ENCODE results near the gene NT5C2.
"Not testable (repeated sequence)": the region's sequence is repeated elsewhere in the genome, so short reads cannot be mapped to it uniquely, and the experiment has no call there.

NT5C2 gene

DNA sequence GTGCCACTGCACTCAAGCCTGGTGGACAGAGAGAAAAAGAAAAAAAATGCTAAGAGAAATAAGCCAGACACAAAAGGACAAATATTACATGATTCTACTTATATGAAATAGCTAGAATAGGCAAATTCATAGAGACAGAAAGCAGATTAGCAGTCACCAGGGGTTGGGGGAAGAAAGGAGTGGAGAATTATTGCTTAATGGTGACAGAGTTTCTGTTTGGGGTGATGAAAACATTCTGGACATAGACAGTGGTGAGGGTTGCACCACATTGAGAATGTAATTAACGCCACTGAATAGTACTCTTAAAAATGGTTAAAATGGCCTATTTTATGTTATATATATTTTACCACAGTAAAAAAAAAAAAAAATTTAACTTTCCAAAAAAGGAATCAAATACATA lies 6.4 kb upstream of the NT5C2 start:
- peak; percentile 81 for DNase-seq

DNA sequence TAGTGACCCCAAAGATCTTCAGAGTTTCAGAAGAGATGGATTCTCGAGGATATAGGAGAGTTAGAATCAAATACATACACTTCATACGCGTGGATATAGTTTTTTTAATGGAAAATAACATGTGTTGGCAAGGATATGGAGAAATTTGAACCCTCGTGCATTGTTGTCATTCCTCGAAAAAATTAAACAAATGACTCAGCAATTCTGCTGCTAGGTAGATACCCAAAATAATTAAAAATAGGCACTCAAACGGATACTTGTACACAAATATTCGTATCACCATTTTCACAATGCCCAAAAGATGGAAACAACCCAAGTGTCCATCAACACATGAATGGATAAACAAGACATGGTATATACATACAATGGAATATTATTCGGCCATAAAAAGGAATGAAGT lies 5.6 kb upstream of the NT5C2 start:
- no peak for DNase-seq

DNA sequence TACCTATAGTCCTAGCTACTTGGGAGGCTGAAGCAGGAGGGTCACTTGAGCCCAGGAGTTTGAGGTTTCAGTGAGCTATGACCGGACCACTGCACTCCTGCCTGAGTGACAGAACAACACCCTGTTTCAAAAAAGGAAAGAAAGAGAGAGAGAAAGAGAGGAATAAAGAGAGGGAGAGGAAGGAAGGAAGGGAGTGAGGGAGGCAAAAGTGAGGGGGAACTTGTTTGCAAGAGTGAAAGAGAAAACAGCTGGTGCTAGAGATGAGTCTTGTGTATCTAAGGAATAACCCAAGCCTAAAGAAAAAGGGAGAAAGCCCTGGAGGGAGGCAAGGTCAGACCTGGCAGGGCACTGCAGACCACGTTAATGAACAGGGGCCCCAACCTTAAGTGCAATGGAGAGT lies 4.8 kb upstream of the NT5C2 start:
- peak in 1 of 2 donors; percentile 43 for DNase-seq

DNA sequence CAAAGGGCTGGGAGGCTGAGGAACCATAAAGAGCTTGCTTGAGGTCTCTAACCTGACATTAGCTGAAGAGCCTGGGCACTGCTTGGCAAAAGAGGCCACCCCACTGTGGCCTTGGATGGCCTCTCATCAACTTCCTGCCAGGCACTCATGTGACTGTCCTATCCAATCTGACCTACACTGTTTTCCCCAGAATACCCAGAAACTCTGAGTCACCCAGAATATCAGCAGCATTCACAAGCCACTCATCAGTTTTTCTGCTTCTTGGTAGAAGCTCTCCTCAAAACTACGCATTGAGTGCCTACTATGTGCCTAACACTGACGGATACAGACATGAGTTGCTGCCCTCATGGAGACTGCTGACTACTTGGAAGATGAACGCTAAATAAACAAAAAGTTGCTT lies 4.1 kb upstream of the NT5C2 start:
- DNase-seq: peak; percentile 85 to 93

DNA sequence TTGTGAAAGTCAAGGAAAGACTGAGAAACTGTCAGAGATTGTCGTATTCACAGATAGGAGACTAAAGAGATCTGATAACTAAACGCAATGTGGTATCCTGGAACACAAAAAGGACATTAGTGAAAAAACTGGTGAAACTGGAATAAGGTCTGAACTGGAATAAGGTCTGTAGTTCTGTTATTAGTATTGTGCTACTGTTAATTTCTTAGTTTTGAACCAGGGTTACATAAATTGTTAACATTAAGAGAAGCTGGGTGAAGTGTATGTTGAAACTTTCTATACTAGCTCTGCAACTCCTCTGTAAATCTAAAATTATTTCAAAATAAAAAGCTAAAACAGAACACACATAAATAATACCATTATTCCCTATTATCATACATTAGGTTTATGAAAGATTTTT lies 3.4 kb upstream of the NT5C2 start:
- no peak for DNase-seq

DNA sequence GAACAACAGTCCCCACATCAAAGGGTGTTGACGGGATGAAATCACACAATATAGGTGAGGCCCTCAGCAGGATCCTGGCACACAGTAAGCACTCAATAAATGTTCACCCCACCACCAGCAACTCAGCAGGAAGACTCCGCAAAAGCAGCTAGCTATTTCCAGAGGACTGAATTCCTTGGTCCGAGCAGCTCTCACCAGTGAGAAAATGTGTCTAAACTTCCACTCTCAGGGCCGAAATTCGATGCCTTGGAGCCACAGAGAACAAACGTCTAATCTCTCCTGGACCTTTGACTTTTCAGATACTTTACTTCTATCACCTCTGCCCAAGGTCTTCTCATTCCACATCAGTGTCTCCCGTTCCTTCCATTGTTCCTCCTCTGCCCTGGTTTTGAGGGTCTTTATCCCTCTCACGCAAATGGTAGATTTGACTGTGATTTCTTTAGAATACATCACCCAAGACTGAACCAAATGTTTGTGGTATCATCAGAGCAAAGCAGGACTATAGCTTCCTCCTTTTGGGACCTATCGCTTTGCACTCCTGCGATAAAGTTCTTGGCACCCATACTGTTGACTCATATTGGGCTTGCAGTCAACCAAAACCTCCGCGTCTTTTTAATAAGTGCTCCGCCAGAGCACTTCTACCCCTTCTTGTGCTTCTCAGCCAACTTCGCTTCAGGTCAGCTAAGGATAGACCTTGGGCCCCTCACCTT lies 903 bp upstream of the NT5C2 start:
- peak in 1 of 2 donors; percentile 22 for DNase-seq

DNA sequence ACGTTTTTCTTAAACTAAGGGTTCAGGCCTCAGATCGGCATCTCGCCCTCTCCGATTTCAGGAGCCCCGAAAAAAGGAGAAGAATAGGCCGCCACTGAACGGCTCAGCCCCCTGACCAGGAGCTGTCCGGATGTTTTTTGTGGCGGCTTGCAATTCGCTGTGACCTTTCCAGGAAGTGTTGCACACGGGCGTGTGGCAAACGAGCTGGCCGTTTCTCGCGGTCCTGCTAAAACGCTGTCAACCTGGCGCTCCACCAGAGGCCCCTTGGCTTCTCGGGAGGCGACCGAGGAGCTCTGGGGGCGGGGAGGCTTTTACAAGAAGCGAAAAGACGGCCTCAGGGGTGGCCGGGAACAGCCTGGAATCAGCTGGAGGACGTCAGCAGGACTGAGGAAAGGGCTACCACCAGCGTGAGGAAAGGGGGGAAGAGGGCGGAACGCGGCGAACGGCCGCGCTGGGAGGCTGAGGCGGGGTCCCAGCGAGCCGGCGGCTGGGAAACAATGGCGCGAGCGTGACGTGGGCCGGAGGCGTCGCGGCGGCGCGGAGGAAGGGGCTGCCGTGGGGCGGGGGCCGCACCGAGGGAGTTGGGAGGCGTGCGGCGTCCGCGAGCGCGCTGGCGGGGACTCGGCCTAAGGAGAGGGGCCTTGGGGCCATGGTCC lies 493 bp downstream of the NT5C2 start:
- peak; percentile 79 for DNase-seq

DNA sequence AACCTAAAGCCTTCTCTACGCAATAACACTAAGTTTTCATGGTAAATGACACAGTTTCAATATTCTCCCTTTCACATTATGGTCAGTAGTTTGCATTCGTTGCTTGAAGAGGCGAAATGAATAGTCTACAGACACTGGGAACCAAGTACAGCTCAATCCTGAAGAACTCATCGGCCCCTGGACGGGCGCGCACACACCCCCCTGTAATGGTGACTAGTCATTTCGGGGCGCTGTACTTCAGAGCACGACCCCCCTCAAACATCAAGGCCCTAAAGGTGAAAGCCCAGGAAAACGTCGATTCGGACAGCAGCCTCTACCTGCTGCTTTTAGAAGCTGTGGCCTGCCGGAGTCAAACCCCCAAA lies 1.0 kb downstream of the NT5C2 start:
- no peak for DNase-seq

DNA sequence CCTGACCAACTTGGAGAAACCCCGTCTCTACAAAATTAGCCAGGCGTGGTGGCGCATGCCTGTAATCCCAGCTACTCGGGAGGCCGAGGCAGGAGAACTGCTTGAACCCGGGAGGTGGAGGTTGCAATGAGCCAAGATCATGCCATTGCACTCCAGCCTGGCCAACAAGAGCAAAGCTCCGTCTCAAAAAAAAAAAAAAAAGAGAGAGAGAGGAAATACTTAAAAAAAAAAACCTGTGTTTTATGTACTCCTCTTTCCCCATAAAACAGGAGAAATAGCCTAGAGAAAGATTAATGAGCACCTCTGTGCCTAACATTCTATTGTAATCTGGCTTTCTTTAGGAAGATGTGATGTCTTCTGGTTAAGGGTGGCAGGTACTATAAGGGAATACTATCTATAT lies 1.9 kb downstream of the NT5C2 start:
- not testable (repeated sequence) for DNase-seq

DNA sequence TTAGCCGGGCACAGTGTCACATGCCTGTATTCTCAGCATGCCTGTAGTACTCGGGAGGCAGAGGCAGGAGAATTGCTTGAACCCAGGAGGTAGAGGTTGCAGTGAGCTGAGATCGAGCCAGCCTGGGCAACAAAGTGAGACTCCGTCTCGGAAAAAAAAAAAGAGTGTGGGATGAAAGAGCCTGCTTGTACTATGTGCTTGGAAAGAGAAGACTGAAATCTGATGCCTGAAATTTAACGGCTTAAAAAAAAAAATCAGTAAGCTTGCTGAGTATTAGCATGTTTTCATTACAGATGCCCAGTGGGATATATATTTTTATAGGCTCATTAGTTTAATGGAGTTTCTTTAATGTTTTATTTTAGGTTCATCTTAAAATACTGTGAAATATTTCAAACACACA lies 4.2 kb downstream of the NT5C2 start:
- no peak for DNase-seq

DNA sequence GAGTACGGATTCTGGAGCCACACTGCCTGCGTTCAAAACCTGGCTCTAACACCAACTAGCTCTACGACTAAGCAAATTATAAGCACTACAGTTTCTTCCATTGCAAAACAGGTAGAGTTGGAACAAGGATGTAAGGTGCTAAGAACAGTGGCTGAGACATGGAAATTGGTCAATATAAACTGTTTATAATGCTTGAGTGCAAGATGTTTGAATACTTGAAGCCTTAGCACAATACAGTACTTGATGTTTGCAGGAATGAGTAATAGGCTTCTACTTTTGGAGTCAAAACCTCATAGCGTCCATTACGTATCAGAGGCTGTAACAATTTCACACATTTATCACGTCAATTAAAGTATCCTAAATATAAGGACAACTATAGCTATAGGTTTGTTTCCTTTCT lies 6.9 kb downstream of the NT5C2 start:
- DNase-seq: no peak

DNA sequence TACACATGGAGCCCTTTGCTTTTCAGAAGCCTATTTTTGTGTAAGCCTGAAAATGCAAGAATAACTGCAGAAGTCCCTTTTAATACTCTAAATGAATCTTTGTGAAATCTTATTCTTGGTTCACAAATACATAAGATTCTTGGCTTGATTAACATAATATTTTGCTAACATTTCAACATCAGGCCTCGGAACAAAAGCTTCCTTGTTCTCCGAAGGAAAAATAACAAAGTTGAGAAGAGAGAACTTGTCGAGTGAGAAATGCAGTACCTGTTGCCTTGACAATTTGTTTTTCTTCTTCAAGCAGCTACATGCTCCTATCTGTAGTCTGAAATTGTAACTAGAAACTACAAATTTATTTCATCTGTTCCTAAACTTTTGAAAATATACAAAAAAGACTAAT lies 8.5 kb downstream of the NT5C2 start:
- DNase-seq: no peak

DNA sequence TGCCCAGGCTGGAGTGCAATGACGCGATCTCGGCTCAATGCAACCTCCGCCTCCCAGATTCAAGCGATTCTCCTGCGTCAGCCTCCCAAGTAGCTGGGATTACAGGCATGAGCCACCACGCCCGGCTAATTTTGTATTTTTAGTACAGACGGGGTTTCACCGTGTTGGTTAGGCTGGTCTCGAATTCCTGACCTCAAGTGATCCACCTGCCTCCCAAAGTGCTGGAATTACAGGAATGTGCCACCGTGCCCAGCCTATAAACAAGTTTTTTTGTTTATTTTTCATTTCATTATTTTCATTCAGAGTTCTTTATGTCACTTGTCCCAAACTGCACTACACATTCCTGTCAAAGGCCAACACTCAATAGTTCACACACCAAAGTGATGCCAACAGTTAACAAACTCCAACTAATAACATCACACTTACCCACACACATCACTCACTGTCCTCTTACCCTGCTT lies 9.1 kb downstream of the NT5C2 start:
- DNase-seq: not testable (repeated sequence)

DNA sequence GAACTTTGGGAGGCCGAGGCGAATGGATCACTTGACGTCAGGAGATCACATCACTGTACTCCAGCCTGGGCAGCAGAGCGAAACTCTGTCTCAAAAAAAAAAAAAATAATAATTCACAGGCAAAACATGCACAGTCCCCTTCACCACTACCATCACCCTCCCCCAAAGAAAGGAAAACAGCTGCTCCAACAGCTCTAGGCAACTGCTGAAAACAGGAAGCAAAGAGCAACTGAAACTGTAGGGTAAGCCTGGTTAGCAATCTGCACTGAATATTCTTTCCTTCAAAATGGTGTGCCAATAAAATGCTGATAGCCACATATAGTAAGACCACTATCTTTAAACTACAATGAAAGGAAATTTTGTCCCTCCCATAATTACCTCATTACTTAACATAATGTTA lies 11.8 kb downstream of the NT5C2 start:
- DNase-seq: peak; percentile 40 to 60

DNA sequence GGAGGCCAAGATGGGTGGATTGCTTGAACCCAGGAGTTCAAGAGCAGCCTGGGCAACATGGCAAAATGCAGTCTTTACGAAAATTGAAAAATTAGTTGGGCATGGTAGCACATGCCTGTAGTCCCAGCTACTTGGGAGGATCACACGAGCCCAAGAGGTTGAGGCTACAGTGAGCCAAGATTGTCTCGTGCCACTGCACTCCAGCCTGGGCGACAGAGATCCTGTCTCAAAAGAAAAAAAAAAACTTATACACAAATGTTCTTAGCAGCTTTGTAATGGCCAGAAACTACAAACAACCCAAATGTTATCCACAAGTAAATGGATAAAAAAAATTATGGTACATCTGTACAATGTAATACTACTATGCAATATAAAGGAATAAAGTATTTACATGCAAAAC lies 12.6 kb downstream of the NT5C2 start:
- DNase-seq: no peak

DNA sequence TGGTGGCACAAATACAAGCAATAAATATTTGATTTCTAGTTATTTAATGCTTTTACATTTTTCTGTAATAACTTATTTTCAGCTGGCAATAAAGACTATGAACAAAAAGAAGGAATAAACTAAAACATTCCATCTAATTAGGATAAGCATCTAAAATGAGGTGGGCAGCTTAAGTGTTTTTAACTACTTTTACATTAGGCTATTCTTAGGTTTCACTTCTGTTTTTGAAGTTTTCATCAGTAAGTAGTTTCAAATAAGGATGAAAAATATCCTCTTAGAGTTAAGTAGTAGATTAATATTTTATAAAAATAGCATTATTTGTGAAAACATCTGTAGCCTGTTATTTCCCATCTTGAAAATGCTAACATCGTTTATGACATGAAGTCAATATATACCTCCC lies 15.9 kb downstream of the NT5C2 start:
- no peak for DNase-seq

DNA sequence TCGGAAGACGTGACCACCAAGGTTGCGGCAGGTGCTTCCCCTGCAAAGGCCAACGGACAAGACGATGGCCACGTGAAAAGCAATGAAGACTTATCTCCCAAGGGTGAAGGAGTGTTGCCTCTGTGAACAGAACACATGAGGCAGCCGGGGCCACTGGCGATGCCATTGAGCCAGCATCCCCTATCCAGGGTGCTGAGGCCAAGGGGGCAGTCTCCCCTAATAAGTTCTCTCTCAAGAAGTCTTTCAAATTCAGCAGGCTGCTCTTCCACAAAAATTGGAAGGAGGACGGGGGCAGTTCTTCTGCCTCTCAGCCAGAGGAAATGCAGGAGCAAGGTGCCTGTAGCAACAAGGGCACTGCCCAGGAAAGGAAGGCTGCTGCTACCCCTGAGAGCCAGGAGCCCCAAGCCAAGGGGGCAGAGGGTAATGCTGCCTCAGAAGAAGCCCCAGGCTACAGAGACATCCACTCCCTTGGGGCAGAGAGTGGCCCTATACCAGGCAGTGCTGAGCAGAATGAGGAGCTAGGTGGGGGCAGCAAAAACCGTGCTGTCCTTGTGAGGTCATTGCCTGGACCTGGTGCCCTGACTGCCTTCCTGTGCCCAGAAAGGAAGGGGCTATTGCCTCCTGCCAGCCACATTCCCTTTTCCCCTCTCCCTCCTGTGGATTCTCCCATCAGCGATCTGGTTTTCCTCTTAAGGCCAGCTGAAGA lies 17.3 kb downstream of the NT5C2 start:
- no peak for DNase-seq

DNA sequence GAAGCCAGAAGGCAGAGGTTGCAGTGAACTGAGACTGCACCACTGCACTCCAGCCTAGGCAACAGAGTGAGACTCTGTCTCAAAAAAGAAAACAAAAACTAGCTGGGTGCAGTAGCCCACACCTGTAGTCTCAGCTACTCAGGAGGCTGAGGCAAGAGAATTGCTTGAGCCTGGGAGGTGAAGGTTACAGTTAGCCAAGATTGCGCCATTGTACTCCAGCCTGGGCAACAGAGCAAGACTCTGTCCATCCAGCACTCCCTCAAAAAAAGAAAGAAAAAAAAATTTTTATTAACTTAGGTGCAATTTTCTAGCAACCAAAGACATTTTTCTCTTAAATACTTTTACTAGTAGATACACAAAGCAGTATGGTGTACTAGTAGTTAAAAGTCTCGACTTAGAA lies 18.7 kb downstream of the NT5C2 start:
- not testable (repeated sequence) for DNase-seq

DNA sequence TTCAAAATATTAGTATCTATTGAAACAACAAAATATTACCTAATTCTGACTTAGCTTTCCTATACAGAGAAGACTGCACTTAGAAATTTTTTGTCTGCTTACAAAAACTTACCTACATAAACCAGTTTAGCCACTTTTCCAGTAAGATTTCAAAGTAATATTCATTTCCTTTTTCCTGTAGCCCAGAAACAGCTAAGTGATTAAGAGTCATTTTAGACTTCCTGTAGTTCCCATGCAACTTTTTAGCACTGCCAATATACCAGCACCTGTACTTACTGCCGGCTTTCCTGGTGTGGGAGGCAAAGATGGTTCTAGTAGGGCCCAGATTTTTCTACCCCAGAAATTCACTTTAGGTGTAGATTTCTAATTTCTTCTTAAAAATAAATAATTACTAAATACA lies 21.8 kb downstream of the NT5C2 start:
- DNase-seq: no peak

DNA sequence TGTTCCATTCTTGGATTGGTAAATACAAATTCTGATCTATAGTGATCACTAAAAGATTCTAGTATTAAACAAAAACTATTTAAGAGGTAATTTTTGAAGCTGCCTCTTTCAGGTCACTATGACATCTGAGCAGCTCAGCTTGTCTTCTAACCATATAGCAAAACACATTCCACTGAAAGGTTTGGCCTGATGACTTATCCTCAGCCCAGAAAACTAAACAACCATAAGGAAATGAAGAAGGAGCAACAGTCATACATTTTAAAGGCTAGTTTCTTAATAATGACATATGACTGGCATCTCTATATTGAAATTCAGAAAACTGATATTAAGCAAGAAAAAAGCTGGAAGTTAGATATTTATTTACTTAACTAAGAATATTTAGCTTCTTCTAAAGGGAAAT lies 24.6 kb downstream of the NT5C2 start:
- no peak for DNase-seq

DNA sequence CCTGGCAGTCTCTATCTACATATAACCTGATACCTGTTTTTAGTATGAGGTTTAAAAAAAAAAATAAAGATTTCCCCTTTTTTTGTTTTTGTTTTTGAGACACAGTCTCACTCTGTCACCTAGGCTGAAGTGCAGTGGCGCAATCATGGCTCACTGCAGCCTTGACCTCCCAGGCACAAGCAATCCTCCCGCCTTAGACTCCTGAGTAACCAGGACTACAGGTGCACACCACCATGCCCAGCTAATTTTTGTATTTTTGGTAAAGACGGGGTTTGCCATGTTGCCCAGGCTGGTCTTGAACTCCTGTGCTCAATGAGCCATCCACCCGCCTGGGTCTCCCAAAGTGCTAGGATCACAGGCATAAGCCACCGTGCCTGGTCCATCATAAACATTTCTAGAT lies 25.5 kb downstream of the NT5C2 start:
- not testable (repeated sequence) for DNase-seq

DNA sequence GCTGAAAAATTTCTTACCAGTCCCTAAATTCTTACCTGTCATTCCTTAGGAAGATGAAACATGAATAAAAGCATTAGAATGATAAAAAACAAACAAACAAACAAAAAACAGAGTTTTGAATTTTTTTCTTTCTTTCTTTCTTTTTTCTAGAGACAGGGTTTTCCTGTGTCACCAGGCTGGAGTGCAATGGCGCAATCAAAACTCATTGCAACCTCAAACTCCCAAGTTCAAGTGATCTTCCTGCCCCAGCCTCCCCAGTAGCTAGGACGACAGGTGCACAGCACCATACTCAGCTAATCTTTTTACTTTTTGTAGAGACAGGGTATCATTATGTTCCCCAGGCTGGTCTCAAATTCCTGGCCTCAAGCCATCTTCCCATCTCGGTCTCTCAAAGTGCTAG lies 26.5 kb downstream of the NT5C2 start:
- DNase-seq: no peak

DNA sequence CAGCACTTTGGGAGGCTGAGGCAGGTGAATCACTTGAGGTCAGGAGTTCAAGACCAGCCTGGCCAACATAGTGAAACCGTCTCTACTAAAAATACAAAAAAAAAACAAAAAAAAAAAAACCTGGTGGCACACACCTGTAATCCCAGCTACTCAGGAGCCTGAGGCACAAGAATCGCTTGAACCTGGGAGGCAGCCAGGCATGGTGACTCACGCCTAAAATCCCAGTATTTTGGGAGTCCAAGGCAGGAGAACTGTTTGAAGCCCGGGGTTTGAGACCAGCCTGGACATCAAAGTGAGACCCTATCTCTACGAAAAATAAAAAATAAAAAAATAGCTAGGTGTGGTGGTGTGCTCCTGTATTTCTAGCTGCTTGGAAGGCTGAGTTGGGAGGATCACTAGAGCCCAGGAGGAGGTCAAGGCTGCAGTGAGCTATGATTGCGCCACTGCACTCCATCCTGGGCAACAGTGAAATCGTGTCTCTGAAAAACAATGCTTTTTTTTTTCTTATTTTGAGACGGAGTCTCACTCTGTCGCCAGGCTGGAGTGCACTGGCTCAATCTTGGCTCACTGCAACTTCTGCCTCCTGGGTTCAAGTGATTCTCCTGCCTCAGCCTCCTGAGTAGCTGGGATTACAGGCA lies 29.2 kb downstream of the NT5C2 start:
- DNase-seq: not testable (repeated sequence)

DNA sequence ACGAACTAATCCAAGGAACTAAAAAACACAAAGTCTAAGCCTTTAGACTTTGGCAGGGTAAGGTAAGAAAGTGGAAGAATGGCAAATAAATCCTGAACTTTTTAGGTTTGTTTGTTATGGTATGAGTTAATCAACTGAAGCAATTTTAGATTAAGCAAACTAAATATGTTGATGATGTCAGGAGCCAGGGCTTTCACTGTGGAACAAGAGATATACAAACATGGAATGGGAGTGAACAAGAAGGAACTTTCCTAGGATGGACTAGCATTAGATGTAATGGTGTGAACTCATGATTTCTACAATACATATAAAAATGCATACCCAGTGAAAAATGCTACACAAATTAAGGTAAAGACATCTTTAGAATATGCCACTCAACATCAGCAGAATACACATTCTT lies 35.8 kb downstream of the NT5C2 start:
- DNase-seq: no peak
